ENCODE results near the gene PXDN.

PXDN gene

DNA sequence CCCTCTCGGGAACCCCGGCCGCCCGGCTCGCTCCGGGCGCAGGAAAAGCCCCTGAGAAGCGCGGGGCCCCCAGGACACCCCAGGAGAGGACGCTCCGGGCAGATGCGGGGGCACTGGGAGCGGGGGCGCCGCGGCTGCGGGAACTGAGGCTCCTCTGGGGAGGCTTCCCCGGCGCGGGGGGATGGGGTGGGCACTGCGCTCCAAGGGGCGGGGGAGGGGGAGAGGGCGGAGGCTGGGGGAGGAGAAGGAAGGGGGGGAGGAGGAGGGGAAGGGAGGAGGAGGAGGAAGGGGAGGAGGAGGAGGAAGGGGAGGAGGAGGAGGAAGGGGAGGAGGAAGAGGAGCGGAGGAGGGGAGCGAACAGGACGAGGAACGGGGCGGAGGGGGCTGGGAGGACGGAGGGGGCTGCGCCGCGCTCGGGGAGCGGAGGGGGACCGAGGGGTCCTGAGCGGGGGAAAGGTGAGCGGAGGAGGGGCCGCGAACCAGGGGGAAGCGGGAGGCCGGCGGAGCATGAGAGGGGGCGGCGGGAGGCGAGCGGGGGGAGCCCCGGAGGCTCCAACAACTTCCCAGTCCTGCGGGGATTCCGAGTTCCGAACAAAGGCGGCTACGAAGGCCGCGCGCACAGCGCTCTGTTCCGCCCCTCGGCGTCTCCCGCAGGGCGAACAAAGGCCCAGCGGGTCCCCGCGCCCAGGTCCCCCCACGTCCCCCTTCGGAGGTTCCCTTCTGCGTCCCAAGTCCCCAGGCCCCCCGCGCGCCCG, 742 bp downstream of the PXDN start:
- FAIRE-seq (no peak), DNase-seq (ENCODE audit: insufficient read length) (no peak)
- no peak for TF ChIP-seq POLR2AphosphoS5 (IDR thresholded peaks at IDR 0.05; ENCODE audit: low read depth, low read length)
- TF ChIP-seq POLR2A (IDR thresholded peaks at IDR 0.05; ENCODE audit: low read depth, low read length): no peak
- TF ChIP-seq TAF1 (IDR thresholded peaks at IDR 0.05; ENCODE audit: borderline replicate concordance, low read depth, low read length): no peak

DNA sequence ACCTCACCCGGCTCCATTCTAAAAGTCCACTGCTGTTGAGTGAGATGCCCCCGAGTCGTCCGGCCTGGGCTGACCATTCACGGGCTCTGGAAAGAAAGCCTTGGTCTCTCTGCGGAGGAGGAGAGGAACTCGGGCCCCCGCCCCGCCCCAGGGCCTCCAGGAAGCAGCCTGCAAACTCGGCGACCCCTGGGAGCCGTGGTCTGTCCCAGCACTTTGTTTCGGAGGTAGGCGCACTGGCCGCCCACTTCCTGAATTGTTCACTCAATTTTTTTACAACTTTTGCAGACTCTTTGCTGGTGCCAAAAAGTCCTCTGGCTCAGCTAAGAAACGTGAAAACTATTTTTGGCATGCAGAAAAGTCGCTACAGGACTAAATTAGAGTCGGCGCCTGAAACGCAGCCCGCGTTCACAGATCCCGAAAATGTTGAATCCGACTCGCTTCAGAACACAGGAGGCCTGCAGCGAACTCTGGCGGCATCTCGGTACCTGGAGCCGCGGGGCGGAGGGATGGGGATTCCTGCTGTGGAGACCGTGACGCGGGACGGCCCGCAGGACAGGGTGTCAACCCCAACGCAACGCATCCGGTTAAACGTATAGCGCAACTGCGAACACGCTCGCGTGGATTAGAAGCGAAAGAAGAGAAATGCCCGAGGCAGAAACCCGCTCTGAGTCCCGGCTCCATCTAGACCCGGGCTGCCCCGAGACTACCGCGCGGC, 1.5 kb downstream of the PXDN start:
- FAIRE-seq: no peak
- no peak for TF ChIP-seq POLR2AphosphoS5 (IDR thresholded peaks at IDR 0.05; ENCODE audit: low read depth, low read length)
- no peak for TF ChIP-seq POLR2A (IDR thresholded peaks at IDR 0.05; ENCODE audit: low read depth, low read length)
- no peak for TF ChIP-seq TAF1 (IDR thresholded peaks at IDR 0.05; ENCODE audit: borderline replicate concordance, low read depth, low read length)
- no peak for DNase-seq (ENCODE audit: insufficient read length)

DNA sequence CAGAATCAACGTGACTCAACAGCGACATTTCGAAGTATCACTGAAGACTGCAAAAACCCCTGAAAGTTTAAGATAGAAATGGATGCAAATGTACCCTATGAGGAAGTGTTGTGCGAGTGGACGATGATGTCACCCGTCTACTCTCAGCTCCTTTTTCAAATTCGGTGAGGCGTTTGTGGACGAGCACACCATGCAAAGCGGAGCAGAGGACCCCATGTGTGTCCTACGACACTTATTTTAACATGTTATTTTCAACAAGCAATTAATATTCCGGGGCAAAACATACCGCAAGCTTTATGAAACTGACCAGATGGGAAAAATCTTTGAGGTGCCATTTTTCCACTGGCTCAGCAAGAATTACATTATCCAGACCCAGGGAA, 2.0 kb downstream of the PXDN start:
- TF ChIP-seq POLR2AphosphoS5 (IDR thresholded peaks at IDR 0.05; ENCODE audit: low read depth, low read length): no peak
- DNase-seq (ENCODE audit: insufficient read length) (no peak), FAIRE-seq (no peak)

DNA sequence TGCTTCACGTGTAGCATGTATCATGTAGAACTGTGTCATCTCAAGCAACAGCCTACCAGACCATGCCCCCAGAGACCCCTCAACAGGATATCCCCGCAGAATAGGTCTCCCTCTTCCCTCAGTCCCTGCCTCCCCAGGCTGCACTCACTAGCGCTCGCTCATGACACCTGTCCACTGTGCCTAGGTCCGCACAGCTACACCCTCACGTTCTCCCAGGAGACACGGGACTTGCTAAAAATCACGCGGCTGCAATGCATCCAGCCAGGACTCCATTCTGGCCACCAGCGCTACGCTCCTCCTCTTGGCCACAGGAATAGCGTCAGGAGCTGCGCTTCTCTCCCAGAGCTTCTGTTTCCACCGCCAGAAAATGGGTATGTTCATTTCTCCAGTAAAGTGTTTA, 2.5 kb downstream of the PXDN start:
- FAIRE-seq: no peak
- DNase-seq (ENCODE audit: insufficient read length): no peak
- TF ChIP-seq POLR2AphosphoS5 (IDR thresholded peaks at IDR 0.05; ENCODE audit: low read depth, low read length) (no peak), POLR2A (IDR thresholded peaks at IDR 0.05; ENCODE audit: low read depth, low read length) (no peak), TAF1 (IDR thresholded peaks at IDR 0.05; ENCODE audit: borderline replicate concordance, low read depth, low read length) (no peak)

DNA sequence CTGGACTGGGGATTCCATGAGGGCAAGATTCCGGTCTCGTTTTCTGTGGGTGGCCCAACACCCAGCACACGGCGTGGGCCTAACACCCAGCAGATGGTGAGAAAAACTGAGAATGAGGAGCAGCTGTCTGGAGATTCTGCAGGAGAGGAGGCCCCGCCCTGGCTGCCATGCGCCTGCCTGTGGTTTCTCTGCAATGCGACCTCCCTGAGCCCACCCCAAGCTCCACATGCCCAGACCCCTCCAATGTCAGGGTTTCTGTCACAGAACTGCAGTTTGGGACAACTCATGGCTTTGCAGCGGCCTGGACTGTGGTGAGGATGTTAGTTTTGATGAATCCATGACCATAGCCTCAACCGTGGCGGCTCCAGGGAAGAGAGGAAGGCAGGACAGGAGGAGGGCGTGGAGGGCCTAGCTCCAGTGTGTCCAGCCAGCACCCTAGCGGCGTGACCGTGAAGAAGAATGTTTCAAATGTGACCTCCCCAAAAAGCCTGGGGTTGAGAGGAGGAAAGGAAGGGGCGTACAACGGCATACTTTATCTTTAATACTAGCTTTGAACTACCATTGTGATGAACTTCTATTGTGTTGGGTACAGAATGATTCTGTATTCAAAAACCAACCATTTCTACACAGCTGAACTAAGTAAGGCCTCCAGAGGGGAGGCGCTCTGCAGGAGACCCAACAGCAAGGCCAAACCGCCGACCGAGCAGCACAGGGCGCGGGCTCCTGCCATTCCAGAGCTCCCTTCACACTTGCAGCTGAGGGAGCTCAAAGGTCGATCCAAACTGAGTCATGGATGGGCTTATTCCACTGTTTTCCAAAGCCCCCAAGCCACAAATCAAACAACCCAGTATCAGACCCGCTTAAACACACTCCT, 3.4 kb downstream of the PXDN start:
- TF ChIP-seq POLR2AphosphoS5 (IDR thresholded peaks at IDR 0.05; ENCODE audit: low read depth, low read length) (no peak), POLR2A (IDR thresholded peaks at IDR 0.05; ENCODE audit: low read depth, low read length) (no peak), TAF1 (IDR thresholded peaks at IDR 0.05; ENCODE audit: borderline replicate concordance, low read depth, low read length) (no peak)
- DNase-seq (ENCODE audit: insufficient read length) (no peak), FAIRE-seq (no peak)

DNA sequence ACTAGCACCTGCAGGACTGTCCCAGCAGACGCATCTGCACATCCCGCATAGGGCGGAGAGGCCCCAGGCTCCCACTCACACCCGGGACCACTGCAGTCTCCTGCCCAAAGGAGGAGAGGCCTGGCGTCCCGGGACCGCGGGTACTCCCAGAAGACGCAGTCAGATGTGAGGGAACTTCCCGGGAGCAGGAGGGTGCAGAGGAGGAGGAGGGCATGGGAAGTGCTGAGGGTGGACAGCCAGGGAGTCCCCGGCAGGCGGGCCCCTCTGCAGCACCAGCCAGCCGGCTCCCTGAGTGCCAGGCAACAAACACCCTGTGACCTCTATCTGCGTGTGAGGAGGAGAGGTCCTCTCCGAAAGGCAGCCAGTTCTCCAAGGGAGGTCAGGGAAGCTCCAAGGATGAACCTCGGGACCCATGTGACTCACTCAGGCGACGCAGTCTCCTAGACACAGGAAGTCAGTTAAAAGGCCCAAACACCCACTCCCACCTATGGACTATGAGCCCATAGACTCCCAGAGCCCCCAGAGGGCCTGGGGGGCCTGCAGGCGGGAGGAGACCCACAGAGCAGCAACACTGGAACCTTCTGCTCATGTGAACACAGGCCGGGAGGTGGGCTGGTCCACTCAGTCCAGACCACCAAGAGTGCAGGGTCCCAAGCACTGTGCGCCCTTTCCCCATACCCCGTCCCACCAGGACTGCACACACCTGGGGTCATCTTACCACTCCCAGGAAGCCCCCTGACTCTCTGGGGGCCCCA, 4.2 kb downstream of the PXDN start:
- DNase-seq (ENCODE audit: insufficient read length): no peak
- TF ChIP-seq POLR2AphosphoS5 (IDR thresholded peaks at IDR 0.05; ENCODE audit: low read depth, low read length): no peak
- no peak for TF ChIP-seq POLR2A (IDR thresholded peaks at IDR 0.05; ENCODE audit: low read depth, low read length)
- no peak for TF ChIP-seq TAF1 (IDR thresholded peaks at IDR 0.05; ENCODE audit: borderline replicate concordance, low read depth, low read length)
- no peak for FAIRE-seq

DNA sequence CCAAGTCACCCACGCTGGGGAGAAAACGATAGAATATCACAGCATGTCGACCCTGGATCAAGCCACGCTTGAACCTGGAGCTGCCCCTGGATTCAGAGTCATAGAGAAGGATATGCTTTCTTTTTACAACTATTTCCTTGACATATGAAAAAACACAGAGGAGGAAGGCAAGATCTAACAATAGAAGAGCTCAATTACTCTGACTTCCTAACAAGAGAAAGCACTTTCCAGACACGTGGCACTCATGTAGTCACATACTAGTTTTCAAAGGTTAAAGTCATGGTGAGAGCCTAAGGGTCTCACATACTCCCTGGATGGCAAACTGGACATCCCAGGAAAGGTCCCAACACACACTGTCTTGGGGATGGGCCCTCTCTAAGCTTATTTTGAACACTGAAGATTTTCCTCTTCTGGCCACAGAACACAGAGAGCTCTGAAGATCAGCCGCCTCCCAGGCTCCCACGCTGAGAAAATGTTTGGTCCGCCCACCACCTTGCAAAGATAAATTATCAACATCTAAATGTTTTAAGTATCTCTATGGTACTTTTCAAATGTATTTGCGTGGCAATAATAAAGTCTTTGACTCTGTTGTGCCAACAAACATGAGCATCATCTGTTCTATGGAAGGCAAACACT, 4.9 kb downstream of the PXDN start:
- DNase-seq (ENCODE audit: insufficient read length) (no peak), FAIRE-seq (no peak)
- TF ChIP-seq POLR2AphosphoS5 (IDR thresholded peaks at IDR 0.05; ENCODE audit: low read depth, low read length) (no peak), POLR2A (IDR thresholded peaks at IDR 0.05; ENCODE audit: low read depth, low read length) (no peak), TAF1 (IDR thresholded peaks at IDR 0.05; ENCODE audit: borderline replicate concordance, low read depth, low read length) (no peak)

DNA sequence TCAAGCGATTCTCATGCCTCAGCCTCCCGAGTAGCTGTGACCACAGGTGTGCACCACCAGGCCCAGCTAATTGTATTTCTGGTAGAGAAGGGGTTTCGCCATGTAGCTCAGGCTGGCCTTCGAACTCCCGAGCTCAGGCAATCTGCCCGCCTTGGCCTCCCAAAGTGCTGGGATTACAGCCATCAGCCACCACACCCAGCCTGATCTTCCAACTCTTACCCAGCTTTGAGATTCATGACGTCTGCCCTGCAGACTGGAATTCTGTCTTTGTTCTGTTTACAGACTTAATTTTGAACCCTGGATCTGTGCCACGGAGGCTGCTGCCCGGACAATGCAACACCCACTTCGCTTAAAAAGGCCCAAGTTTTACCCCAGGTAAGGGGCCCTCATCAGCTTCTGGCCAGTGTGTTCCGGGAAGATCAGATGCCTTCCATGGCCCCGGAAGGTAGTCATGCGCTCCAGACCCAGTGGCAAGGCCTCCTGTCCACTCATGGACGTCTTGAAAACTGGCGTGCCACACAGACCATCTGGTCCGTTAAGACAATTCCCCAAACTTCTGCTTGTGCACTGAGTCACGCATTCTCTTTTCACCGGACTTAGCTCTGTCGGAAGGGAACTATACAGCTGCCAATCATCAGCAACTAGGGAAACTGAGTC, 5.5 kb downstream of the PXDN start:
- no peak for FAIRE-seq
- no peak for TF ChIP-seq TAF1 (IDR thresholded peaks at IDR 0.05; ENCODE audit: borderline replicate concordance, low read depth, low read length)
- TF ChIP-seq POLR2A (IDR thresholded peaks at IDR 0.05; ENCODE audit: low read depth, low read length): no peak
- TF ChIP-seq POLR2AphosphoS5 (IDR thresholded peaks at IDR 0.05; ENCODE audit: low read depth, low read length): no peak
- DNase-seq (ENCODE audit: insufficient read length): no peak

DNA sequence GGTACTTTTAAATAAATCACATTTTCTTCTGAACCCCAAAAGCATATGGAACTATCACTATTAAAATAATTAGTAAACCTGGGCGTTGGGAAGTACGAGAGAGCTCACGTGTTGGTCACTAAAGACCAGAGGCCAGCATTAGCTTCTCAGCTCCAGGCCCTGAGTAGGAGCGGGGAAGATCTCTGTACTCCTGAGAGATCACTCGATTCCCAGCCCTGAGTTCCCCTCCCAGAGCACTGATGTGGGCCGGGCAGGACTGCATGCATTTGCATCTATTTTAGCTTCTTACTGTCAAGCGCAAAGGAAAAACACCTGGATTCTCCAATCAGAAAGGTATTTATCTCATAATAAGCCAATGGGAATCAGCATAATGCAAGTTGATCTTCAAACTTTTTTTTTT, 6.2 kb downstream of the PXDN start:
- FAIRE-seq: no peak
- TF ChIP-seq POLR2AphosphoS5 (IDR thresholded peaks at IDR 0.05; ENCODE audit: low read depth, low read length) (no peak), TAF1 (IDR thresholded peaks at IDR 0.05; ENCODE audit: borderline replicate concordance, low read depth, low read length) (no peak), POLR2A (IDR thresholded peaks at IDR 0.05; ENCODE audit: low read depth, low read length) (no peak)
- no peak for DNase-seq (ENCODE audit: insufficient read length)

DNA sequence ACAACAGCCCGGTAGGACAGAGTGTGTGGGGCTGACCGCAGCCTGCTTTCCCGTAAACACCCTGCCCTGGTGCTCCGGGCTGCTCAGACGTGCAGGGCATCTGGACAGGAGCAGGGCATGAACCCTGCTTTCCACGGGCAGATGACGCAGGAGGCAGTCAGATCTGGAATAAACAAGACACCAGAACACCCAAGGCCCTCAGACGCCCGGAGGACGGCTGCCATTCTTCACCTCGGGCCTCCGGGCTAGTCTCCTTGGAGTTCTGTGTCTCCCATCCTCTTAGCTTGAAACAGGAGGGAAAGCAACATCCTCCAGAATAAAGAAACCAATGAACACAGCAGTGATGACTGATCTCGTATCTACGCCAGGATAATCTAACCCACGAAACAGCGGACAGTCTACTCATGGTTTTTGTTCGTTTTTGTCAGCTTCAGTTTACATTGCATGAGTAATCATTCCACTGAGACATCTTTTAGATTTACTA, 7.3 kb downstream of the PXDN start:
- DNase-seq (ENCODE audit: insufficient read length) (no peak), FAIRE-seq (no peak)
- TF ChIP-seq POLR2AphosphoS5 (IDR thresholded peaks at IDR 0.05; ENCODE audit: low read depth, low read length) (no peak), POLR2A (IDR thresholded peaks at IDR 0.05; ENCODE audit: low read depth, low read length) (no peak), TAF1 (IDR thresholded peaks at IDR 0.05; ENCODE audit: borderline replicate concordance, low read depth, low read length) (no peak)

Data from GM12892 (cell line).